ENCODE measurements around the gene TNFSF9. TPM values are rescaled to one million over a fixed set of nuclear protein-coding genes. Genes with fewer than 3 reads are reported as not detected.

Gene TNFSF9
- polyA plus RNA-seq, 2 of the 4 experiments (the other 2 are of a cell fraction) = 6.3 to 15.9 TPM

- DNase-seq (ENCODE audit: low read depth in 1 of 2, low spot score in 1 of 2) = no peak
- Histone ChIP-seq H3K27ac (no peak overlapping the region), H3K4me1 (no peaks in the 10 kb centered on the region), H3K9me3 (0 out of 3 replicates have a peak, but pooled peaks cover 4% of the 10 kb centered on the region), H3K4me3 (no peak overlapping the region), H3K4me2 (no peak overlapping the region)
- WGBS (ENCODE audit: missing lambda C conversion rate) = 47% methylated on average over 4 of the region's 4 CpGs
- CTCF ChIA-PET = interaction anchor here (0.6 to 2.6 kb wide), 4 partner anchors 10 to 140 kb away, joined by 3 to 11 read pairs (median 6); partner anchors contain the start of genes ALKBH7 and DENND1C
- TF ChIP-seq ZSCAN20 (CRISPR knock-in tag; IDR thresholded peaks at IDR 0.05) = no peak
- no peak for TF ChIP-seq RNF2 (IDR thresholded peaks at IDR 0.05; ENCODE audit: borderline replicate concordance, low read depth)
- TF ChIP-seq MAX (IDR thresholded peaks at IDR 0.05) = no peak
- TF ChIP-seq FOSL2 (IDR thresholded peaks at IDR 0.05) = no peak
- no peak for TF ChIP-seq FOSL2 (CRISPR knock-in tag; IDR thresholded peaks at IDR 0.05)
- TF ChIP-seq KDM5A (IDR thresholded peaks at IDR 0.05) = no peak
- TF ChIP-seq, protein P1, sequence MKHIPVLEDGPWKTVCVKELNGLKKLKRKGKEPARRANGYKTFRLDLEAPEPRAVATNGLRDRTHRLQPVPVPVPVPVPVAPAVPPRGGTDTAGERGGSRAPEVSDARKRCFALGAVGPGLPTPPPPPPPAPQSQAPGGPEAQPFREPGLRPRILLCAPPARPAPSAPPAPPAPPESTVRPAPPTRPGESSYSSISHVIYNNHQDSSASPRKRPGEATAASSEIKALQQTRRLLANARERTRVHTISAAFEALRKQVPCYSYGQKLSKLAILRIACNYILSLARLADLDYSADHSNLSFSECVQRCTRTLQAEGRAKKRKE (CRISPR knock-in tag; IDR thresholded peaks at IDR 0.05; ENCODE audit: low read depth) = no peak
- TF ChIP-seq SMC3 (IDR thresholded peaks at IDR 0.05) = no peak
- TF ChIP-seq HOXA7 (CRISPR knock-in tag; IDR thresholded peaks at IDR 0.05) = no peak
- TF ChIP-seq, protein P2, sequence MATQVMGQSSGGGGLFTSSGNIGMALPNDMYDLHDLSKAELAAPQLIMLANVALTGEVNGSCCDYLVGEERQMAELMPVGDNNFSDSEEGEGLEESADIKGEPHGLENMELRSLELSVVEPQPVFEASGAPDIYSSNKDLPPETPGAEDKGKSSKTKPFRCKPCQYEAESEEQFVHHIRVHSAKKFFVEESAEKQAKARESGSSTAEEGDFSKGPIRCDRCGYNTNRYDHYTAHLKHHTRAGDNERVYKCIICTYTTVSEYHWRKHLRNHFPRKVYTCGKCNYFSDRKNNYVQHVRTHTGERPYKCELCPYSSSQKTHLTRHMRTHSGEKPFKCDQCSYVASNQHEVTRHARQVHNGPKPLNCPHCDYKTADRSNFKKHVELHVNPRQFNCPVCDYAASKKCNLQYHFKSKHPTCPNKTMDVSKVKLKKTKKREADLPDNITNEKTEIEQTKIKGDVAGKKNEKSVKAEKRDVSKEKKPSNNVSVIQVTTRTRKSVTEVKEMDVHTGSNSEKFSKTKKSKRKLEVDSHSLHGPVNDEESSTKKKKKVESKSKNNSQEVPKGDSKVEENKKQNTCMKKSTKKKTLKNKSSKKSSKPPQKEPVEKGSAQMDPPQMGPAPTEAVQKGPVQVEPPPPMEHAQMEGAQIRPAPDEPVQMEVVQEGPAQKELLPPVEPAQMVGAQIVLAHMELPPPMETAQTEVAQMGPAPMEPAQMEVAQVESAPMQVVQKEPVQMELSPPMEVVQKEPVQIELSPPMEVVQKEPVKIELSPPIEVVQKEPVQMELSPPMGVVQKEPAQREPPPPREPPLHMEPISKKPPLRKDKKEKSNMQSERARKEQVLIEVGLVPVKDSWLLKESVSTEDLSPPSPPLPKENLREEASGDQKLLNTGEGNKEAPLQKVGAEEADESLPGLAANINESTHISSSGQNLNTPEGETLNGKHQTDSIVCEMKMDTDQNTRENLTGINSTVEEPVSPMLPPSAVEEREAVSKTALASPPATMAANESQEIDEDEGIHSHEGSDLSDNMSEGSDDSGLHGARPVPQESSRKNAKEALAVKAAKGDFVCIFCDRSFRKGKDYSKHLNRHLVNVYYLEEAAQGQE (IDR thresholded peaks at IDR 0.05) = no peak
- no peak for TF ChIP-seq MYC (IDR thresholded peaks at IDR 0.05; ENCODE audit: borderline replicate concordance, low read length)
- TF ChIP-seq NFE2L2 (conservative IDR thresholded peaks at IDR 0.05; ENCODE audit: low read length) = no peak
- no peak for ATAC-seq
- POLR2A ChIA-PET = interaction anchor here (0.5 kb wide), 1 partner anchor 7 kb away, joined by 3 read pairs; no protein-coding TSS in a partner anchor
- FAIRE-seq = no peak
Observed at GRCh38 chr19:6491802-6492592, 38.8 kb upstream of the TNFSF9 start.

- Histone ChIP-seq H3K4me3 (no peak overlapping the region), H3K4me1 (no peaks in the 10 kb centered on the region), H3K4me2 (no peak overlapping the region), H3K9me3 (0 out of 3 replicates have a peak, but pooled peaks cover 4% of the 10 kb centered on the region), H3K27ac (no peak overlapping the region)
- ChIA-PET POLR2A (no interaction called here), CTCF (interaction anchor here (1.3 kb wide), 1 partner anchor 29 kb away, joined by 3 read pairs; no protein-coding TSS in a partner anchor)
- no peak for ATAC-seq
- no peak for TF ChIP-seq GATA3 (IDR thresholded peaks at IDR 0.05; ENCODE audit: borderline replicate concordance)
- TF ChIP-seq HOXA7 (CRISPR knock-in tag; IDR thresholded peaks at IDR 0.05) = no peak
- TF ChIP-seq ZSCAN20 (CRISPR knock-in tag; IDR thresholded peaks at IDR 0.05) = no peak
- no peak for TF ChIP-seq FOSB (CRISPR knock-in tag; IDR thresholded peaks at IDR 0.05)
- TF ChIP-seq RNF2 (IDR thresholded peaks at IDR 0.05; ENCODE audit: borderline replicate concordance, low read depth) = no peak
- TF ChIP-seq NFE2L2 (conservative IDR thresholded peaks at IDR 0.05; ENCODE audit: low read length) = no peak
- TF ChIP-seq, protein P3, sequence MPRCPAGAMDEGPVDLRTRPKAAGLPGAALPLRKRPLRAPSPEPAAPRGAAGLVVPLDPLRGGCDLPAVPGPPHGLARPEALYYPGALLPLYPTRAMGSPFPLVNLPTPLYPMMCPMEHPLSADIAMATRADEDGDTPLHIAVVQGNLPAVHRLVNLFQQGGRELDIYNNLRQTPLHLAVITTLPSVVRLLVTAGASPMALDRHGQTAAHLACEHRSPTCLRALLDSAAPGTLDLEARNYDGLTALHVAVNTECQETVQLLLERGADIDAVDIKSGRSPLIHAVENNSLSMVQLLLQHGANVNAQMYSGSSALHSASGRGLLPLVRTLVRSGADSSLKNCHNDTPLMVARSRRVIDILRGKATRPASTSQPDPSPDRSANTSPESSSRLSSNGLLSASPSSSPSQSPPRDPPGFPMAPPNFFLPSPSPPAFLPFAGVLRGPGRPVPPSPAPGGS (IDR thresholded peaks at IDR 0.05) = no peak
- no peak for TF ChIP-seq PHF8 (IDR thresholded peaks at IDR 0.05; ENCODE audit: borderline replicate concordance, low read depth)
- TF ChIP-seq EHF (CRISPR knock-in tag; IDR thresholded peaks at IDR 0.05) = no peak
- TF ChIP-seq SMC3 (IDR thresholded peaks at IDR 0.05) = no peak
- no peak for TF ChIP-seq FOSL2 (IDR thresholded peaks at IDR 0.05)
- no peak for TF ChIP-seq FOSL2 (CRISPR knock-in tag; IDR thresholded peaks at IDR 0.05)
- TF ChIP-seq TFCP2L1 (CRISPR knock-in tag; IDR thresholded peaks at IDR 0.05) = no peak
- TF ChIP-seq, protein P1 (CRISPR knock-in tag; IDR thresholded peaks at IDR 0.05; ENCODE audit: low read depth) = no peak
- TF ChIP-seq HEYL (CRISPR knock-in tag; IDR thresholded peaks at IDR 0.05) = no peak
- no peak for TF ChIP-seq CHD2 (IDR thresholded peaks at IDR 0.05; ENCODE audit: low read length, partially characterized antibody)
- no peak for TF ChIP-seq JUNB (IDR thresholded peaks at IDR 0.05)
- no peak for TF ChIP-seq HDAC2 (IDR thresholded peaks at IDR 0.05)
- no peak for TF ChIP-seq E2F6 (IDR thresholded peaks at IDR 0.05; ENCODE audit: borderline replicate concordance, low read depth)
- no peak for TF ChIP-seq ZNF302 (CRISPR knock-in tag; IDR thresholded peaks at IDR 0.05)
- WGBS (ENCODE audit: missing lambda C conversion rate) = 86% methylated on average over 7 of the region's 8 CpGs
- no peak for DNase-seq (ENCODE audit: low read depth in 1 of 2, low spot score in 1 of 2)
- FAIRE-seq = no peak
Observed at GRCh38 chr19:6494438-6495036, 36.3 kb upstream of the TNFSF9 start.
